HFFc6 (cell line): ENCODE data around the gene RALA. TPM values are rescaled to one million over a fixed set of nuclear protein-coding genes. Genes with fewer than 3 reads are reported as not detected.

Source experiments
- DNase-seq: peaks from one replicate; pipeline ENCODE4 v3.0.0-alpha.2; 2018
- H3K27ac Mint-ChIP-seq: 2 replicates; pipeline ENCODE4 v1.8.0; 2020; ENCODE audit warnings: mild to moderate bottlenecking, mixed read lengths
- H3K27me3 Mint-ChIP-seq: 2 replicates; pipeline ENCODE4 v1.8.0; 2021; ENCODE audit warnings: mild to moderate bottlenecking, moderate library complexity, mixed read lengths; ENCODE audit not compliant: insufficient read depth
- H3K36me3 Mint-ChIP-seq: 2 replicates; pipeline ENCODE4 v1.8.0; 2021; ENCODE audit warnings: low read depth, mixed read lengths
- H3K4me1 Mint-ChIP-seq: 2 replicates; pipeline ENCODE4 v1.8.0; 2020; ENCODE audit warnings: low read depth, mixed read lengths
- H3K4me3 Mint-ChIP-seq: 2 replicates; pipeline ENCODE4 v1.8.0; 2020; ENCODE audit warnings: mild to moderate bottlenecking, moderate library complexity, mixed read lengths
- H3K9me3 Mint-ChIP-seq: 2 replicates; pipeline ENCODE4 v1.8.0; 2020; ENCODE audit warnings: mild to moderate bottlenecking, mixed read lengths
- CTCF ChIP-seq: fragments of 200-600 bp; sonication (generic); IDR thresholded peaks from 2 replicates; pipeline ENCODE4 v1.5.0; 2021; ENCODE audit warnings: antibody characterized with exemption, mild to moderate bottlenecking
- total RNA-seq, 6 experiments: library from RNA; stranded (reverse); fragmentation: NEBNext Ultra II Directional; extraction: Animal tissue kit (Norgen Biotek cat#: 25700); gene quantifications; 2 replicates in 1 of 6; 3 replicates in 5 of 6; pipeline ENCODE4 v1.2.3, GENCODE V29; 2021

The RALA gene
- total RNA-seq, 6 experiments from 2014 or later = 43.3 to 53.9 (median 45.7) TPM

GRCh38 chr7:39634478-39634805 is 11.1 kb downstream of the RALA start:
- Mint-ChIP-seq H3K4me3 (no peak overlapping the region), H3K27me3 (no peaks in the 10 kb centered on the region; the same call in 1 of the 2 replicates), H3K9me3 (no peaks in the 10 kb centered on the region), H3K27ac (peak overlapping the region; percentile 72), H3K4me1 (peaks cover 61% of the 10 kb centered on the region), H3K36me3 (peaks cover 67% of the 10 kb centered on the region)
- no peak for DNase-seq
- TF ChIP-seq CTCF = no peak

GRCh38 chr7:39637400-39637799 is 14.0 kb downstream of the RALA start:
- Mint-ChIP-seq H3K4me3 (no peak overlapping the region), H3K36me3 (peaks cover 51% of the 10 kb centered on the region), H3K27ac (no peak overlapping the region), H3K27me3 (no peaks in the 10 kb centered on the region; the same call in 1 of the 2 replicates), H3K9me3 (no peaks in the 10 kb centered on the region), H3K4me1 (peaks cover 75% of the 10 kb centered on the region)
- TF ChIP-seq CTCF = no peak
- no peak for DNase-seq

- Mint-ChIP-seq H3K27me3 (no peaks in the 10 kb centered on the region; the same call in 1 of the 2 replicates), H3K4me1 (peaks cover 77% of the 10 kb centered on the region), H3K27ac (peak overlapping the region; percentile 2; the same call in 1 of the 2 replicates), H3K9me3 (no peaks in the 10 kb centered on the region), H3K36me3 (peaks cover 48% of the 10 kb centered on the region), H3K4me3 (no peak overlapping the region)
- no peak for DNase-seq
- TF ChIP-seq CTCF = no peak
These were observed 14.7 kb downstream of the RALA start for GRCh38 chr7:39637963-39638485.

GRCh38 chr7:39642896-39643295 is 19.5 kb downstream of the RALA start:
- DNase-seq = no peak
- no peak for TF ChIP-seq CTCF
- Mint-ChIP-seq H3K27me3 (no peaks in the 10 kb centered on the region), H3K36me3 (peaks cover 21% of the 10 kb centered on the region; the same call in 1 of the 2 replicates), H3K9me3 (no peaks in the 10 kb centered on the region), H3K4me1 (peaks cover 82% of the 10 kb centered on the region), H3K4me3 (no peak overlapping the region), H3K27ac (peak overlapping the region; percentile 67)

GRCh38 chr7:39644170-39644569 is 20.8 kb downstream of the RALA start:
- peaks cover 83% of the 10 kb centered on the region for H3K4me1 Mint-ChIP-seq
- no peaks in the 10 kb centered on the region for H3K9me3 Mint-ChIP-seq
- H3K4me3 Mint-ChIP-seq = peak overlapping the region; percentile 42; the same call in 1 of the 2 replicates
- peaks cover 22% of the 10 kb centered on the region for H3K36me3 Mint-ChIP-seq
- DNase-seq = no peak
- TF ChIP-seq CTCF = no peak
- H3K27ac Mint-ChIP-seq = peak overlapping the region; percentile 44
- H3K27me3 Mint-ChIP-seq = no peaks in the 10 kb centered on the region
